Hepatocyte (in vitro differentiated cells): ENCODE measurements around the gene PRKAR1B. TPM values are rescaled to one million over a fixed set of nuclear protein-coding genes. Genes with fewer than 3 reads are reported as not detected.

Experiments
- DNase-seq: peaks from one replicate; pipeline ENCODE4 v3.0.0-alpha.2; 2016; ENCODE audit warnings: low spot score
- H2AFZ ChIP-seq: fragments of 200-600 bp; sonication (generic); 2 replicates; pipeline ENCODE4 v1.6.0; 2016; ENCODE audit warnings: antibody characterized with exemption, mild to moderate bottlenecking
- H3K27ac ChIP-seq: fragments of 200-600 bp; sonication (generic); 2 replicates; pipeline ENCODE4 v1.5.1; 2016; ENCODE audit warnings: mild to moderate bottlenecking
- H3K27me3 ChIP-seq: fragments of 200-600 bp; sonication (generic); 2 replicates; pipeline ENCODE4 v1.6.1; 2016
- H3K36me3 ChIP-seq: fragments of 200-600 bp; sonication (generic); replicated peaks from 2 replicates; pipeline ENCODE4 v1.5.1; 2016; ENCODE audit warnings: low read depth; ENCODE audit not compliant: insufficient read depth
- H3K4me1 ChIP-seq: fragments of 200-600 bp; sonication (generic); 2 replicates; pipeline ENCODE4 v1.5.1; 2016; ENCODE audit warnings: mild to moderate bottlenecking, moderate library complexity; ENCODE audit not compliant: insufficient read depth
- H3K4me2 ChIP-seq: fragments of 200-600 bp; sonication (generic); 2 replicates; pipeline ENCODE4 v1.6.0; 2016
- H3K4me3 ChIP-seq: fragments of 200-600 bp; sonication (generic); 2 replicates; pipeline ENCODE4 v1.5.1; 2016; ENCODE audit warnings: mild to moderate bottlenecking
- H3K79me2 ChIP-seq: fragments of 200-600 bp; sonication (generic); 2 replicates; pipeline ENCODE4 v1.6.0; 2017; ENCODE audit warnings: mild to moderate bottlenecking
- H3K9me2 ChIP-seq: fragments of 200-600 bp; sonication (generic); replicated peaks from 2 replicates; pipeline ENCODE4 v1.6.0; 2017; ENCODE audit warnings: mild to moderate bottlenecking; ENCODE audit not compliant: insufficient read depth
- H3K9me3 ChIP-seq: fragments of 200-600 bp; sonication (generic); 2 replicates; pipeline ENCODE4 v1.5.1; 2016; ENCODE audit warnings: low read depth, mild to moderate bottlenecking
- H4K20me1 ChIP-seq: fragments of 200-600 bp; sonication (generic); 2 replicates; pipeline ENCODE4 v1.6.0; 2016; ENCODE audit warnings: mild to moderate bottlenecking; ENCODE audit not compliant: insufficient read depth, poor library complexity, severe bottlenecking
- EZH2 ChIP-seq: fragments of 200-600 bp; sonication (generic); IDR thresholded peaks from 2 replicates; pipeline ENCODE4 v1.6.1; 2016; ENCODE audit warnings: antibody characterized with exemption, mild to moderate bottlenecking, borderline replicate concordance
- EZH2phosphoT487 ChIP-seq: fragments of 200-600 bp; sonication (generic); IDR thresholded peaks from one replicate; pipeline ENCODE4 v1.6.1; 2018; ENCODE audit warnings: antibody characterized with exemption, mild to moderate bottlenecking, low read depth, moderate library complexity; ENCODE audit not compliant: unreplicated experiment, severe bottlenecking
- WGBS: methylation state at CpG from one replicate; pipeline ENCODE4 v1.1.6; 2016; ENCODE audit warnings: low lambda C conversion rate; ENCODE audit errors: missing lambda C conversion rate; 5-methylcytosine and 5-hydroxymethylcytosine counted together
- polyA plus RNA-seq: library from polyadenylated mRNA; unstranded; fragments of >200 nt; fragmentation: Nextera tagmentation; extraction: Ambion mirVana; gene quantifications from 2 replicates; pipeline ENCODE4 v1.2.1, GENCODE V29; 2016
- total RNA-seq: library from RNA; depleted of rRNA; stranded (reverse); fragments of >200 nt; gene quantifications from 2 replicates; pipeline ENCODE4 v1.2.3, GENCODE V29; 2014
- TF ChIP-seq, protein P1 (sequence below): fragments of 200-600 bp; sonication (generic); IDR thresholded peaks from 2 replicates; pipeline ENCODE4 v1.5.1; 2016; ENCODE audit warnings: antibody characterized with exemption, mild to moderate bottlenecking; ENCODE audit not compliant: poor library complexity

PRKAR1B gene
- total and polyA plus RNA-seq, 2 experiments from 2014 or later, result 16.6 to 28.7 TPM

DNA sequence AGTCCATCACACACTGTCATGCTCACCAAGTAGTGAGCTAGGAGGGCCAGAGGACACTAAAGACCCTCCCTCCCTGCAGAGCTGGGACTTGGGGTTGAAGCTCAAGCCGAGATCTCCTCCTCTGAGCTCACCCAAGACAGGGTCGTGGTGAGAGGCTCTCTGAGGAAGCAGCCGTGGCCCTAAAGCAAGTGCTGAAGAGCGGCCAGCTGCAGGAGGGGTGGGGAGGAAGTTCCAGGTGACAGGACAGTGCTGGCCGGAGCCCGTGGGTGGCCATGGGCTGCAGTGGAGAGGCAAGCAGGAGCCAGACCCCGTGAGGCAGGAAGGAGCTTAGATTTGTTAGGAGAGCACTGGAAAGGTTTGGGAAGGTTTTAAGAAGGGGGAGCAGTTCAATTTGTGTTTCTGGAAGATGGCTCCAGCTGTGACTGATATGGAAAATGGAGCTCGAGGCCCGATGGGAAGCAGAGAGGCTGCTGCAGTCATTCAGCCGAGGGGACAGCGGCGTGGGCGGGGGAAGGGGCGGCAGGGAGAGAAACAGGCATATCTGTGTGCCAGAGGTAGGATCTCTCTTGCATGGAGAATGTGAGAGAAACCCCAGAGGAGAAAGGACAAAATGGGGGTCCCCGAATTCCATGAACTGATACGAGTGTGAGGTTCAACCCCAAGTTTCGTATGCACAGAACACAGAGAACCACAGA is 27.5 kb downstream of the PRKAR1B start:
- no peaks in the 10 kb centered on the region for H4K20me1 ChIP-seq
- no peak for DNase-seq
- H3K27me3 ChIP-seq, result no peaks in the 10 kb centered on the region
- 89% methylated on average over 17 of the region's 17 CpGs for WGBS
- TF ChIP-seq, protein P1, sequence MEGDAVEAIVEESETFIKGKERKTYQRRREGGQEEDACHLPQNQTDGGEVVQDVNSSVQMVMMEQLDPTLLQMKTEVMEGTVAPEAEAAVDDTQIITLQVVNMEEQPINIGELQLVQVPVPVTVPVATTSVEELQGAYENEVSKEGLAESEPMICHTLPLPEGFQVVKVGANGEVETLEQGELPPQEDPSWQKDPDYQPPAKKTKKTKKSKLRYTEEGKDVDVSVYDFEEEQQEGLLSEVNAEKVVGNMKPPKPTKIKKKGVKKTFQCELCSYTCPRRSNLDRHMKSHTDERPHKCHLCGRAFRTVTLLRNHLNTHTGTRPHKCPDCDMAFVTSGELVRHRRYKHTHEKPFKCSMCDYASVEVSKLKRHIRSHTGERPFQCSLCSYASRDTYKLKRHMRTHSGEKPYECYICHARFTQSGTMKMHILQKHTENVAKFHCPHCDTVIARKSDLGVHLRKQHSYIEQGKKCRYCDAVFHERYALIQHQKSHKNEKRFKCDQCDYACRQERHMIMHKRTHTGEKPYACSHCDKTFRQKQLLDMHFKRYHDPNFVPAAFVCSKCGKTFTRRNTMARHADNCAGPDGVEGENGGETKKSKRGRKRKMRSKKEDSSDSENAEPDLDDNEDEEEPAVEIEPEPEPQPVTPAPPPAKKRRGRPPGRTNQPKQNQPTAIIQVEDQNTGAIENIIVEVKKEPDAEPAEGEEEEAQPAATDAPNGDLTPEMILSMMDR, result no peak
- TF ChIP-seq EZH2, result no peak
- TF ChIP-seq EZH2phosphoT487, result no peak
- H2AFZ ChIP-seq, result no peak overlapping the region
- H3K27ac ChIP-seq, result no peak overlapping the region
- H3K9me3 ChIP-seq, result no peaks in the 10 kb centered on the region
- no peak overlapping the region for H3K4me2 ChIP-seq
- peaks cover 8% of the 10 kb centered on the region for H3K79me2 ChIP-seq
- no peaks in the 10 kb centered on the region for H3K4me1 ChIP-seq
- H3K4me3 ChIP-seq, result no peak overlapping the region
- no peaks in the 10 kb centered on the region for H3K9me2 ChIP-seq
- no peaks in the 10 kb centered on the region for H3K36me3 ChIP-seq

DNA sequence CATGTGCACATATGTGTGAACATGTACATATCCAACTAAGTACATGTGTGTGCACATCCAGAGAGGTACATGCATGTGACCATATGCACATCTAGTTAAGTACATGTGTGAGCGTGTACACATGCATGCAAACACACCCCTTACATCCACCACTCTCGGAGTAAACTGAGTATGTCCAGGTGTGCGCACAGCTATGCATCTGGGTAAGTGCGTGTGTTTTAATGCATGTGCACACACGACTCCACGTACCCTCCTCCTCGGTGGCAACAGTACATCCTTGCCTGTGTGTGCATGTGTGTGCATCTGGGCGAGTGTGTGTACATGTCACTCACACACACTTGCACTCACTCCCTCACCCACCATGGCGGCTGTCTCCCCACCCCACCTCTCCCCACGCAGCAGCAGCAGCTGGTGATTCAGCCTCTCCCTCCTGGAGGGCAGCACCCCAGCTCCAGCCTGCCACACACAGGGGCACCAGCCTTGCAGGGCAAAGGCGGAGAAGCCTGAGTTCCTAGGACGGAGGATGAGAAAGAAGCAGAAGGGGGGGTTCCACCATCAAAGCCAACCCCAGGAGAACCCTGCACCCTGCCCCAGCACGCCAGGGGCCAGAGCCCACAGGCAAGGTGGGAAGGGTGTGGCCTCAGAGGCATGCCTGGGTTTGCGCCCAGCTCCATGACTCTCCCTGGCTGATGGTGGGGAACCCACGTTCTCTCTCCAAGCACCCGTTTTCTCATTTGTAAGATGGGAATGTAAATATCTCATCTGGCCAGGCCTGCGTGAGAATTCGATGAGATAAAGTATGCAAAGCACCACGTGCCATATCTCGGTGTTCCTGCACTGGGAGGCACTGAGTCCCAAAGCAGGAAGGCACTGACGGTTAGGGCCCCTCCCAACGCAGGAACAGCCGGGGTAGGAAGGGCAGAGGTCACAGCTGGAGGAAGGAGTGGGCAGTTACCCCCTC is 28.3 kb downstream of the PRKAR1B start:
- H3K9me3 ChIP-seq, result no peaks in the 10 kb centered on the region
- no peak overlapping the region for H3K27ac ChIP-seq
- H2AFZ ChIP-seq, result no peak overlapping the region
- peaks cover 8% of the 10 kb centered on the region for H3K79me2 ChIP-seq
- peak; percentile 1 for DNase-seq
- no peaks in the 10 kb centered on the region for H3K4me1 ChIP-seq
- H4K20me1 ChIP-seq, result no peaks in the 10 kb centered on the region
- no peak overlapping the region for H3K4me2 ChIP-seq
- TF ChIP-seq EZH2 (no peak), EZH2phosphoT487 (no peak)
- TF ChIP-seq, protein P1, result no peak
- no peak overlapping the region for H3K4me3 ChIP-seq
- H3K9me2 ChIP-seq, result no peaks in the 10 kb centered on the region
- H3K27me3 ChIP-seq, result no peaks in the 10 kb centered on the region
- no peaks in the 10 kb centered on the region for H3K36me3 ChIP-seq
- WGBS, result 93% methylated on average over 23 of the region's 23 CpGs

DNA sequence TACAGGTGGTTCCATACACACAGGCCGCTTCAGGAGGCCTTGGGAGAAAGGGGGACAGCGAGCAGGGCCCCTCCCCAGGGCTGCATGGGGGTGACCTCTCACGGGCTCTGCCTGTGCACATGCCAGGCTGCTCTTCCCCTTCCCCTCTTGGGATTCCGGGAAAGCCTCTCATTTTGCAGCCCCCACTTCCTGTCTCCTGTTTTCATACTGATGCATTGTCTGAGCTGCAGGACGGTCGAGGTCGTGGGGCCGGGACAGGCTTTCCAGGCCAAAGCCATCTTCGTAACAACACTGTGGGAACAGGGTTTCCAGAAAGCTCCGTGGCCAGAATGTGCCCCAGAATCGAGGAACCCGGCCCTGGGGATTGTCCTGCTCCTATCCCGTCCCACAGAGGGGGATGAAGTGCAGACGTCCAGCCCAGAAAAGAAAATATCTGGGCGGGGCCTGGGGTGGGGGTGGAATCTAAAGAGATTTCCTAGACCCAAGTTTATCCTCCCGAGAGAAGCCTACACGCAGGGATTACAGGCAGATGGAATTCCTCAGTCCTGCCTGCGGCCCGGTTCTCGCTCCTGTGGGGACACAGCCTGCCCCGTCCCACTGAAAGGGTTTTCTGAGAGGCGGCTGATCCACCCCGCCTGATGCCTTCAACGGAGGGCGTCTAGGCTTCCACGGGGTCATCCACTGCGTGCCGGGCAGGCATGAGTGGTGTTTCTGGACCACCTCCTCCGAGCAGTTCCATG is 30.1 kb downstream of the PRKAR1B start:
- Histone ChIP-seq H3K4me1 (no peaks in the 10 kb centered on the region), H3K36me3 (no peaks in the 10 kb centered on the region), H3K79me2 (peaks cover 5% of the 10 kb centered on the region), H3K9me2 (no peaks in the 10 kb centered on the region), H3K4me3 (no peak overlapping the region), H4K20me1 (no peaks in the 10 kb centered on the region), H3K27me3 (no peaks in the 10 kb centered on the region), H3K4me2 (no peak overlapping the region), H2AFZ (no peak overlapping the region), H3K27ac (no peak overlapping the region), H3K9me3 (no peaks in the 10 kb centered on the region)
- WGBS, result 88% methylated on average over 26 of the region's 29 CpGs
- no peak for TF ChIP-seq EZH2
- TF ChIP-seq, protein P1, result no peak
- no peak for TF ChIP-seq EZH2phosphoT487
- no peak for DNase-seq
